SU-DHL-6 (cell line): ENCODE results near the gene FMNL3.

Experiments used
- EZH2phosphoT487 ChIP-seq: fragments of 200-600 bp; sonication (generic), shearing (Covaris generic); conservative IDR thresholded peaks from 2 replicates; pipeline ENCODE4 v1.6.1; 2018; ENCODE audit warnings: mild to moderate bottlenecking, antibody characterized with exemption, low read length, moderate library complexity, mixed read lengths
- TF ChIP-seq, protein P1 (sequence below): fragments of 200-600 bp; sonication (generic); IDR thresholded peaks from one replicate; pipeline ENCODE4 v1.5.1; 2017; ENCODE audit warnings: antibody characterized with exemption, mild to moderate bottlenecking, low read length, moderate library complexity; ENCODE audit not compliant: insufficient read depth, poor library complexity, severe bottlenecking

DNA sequence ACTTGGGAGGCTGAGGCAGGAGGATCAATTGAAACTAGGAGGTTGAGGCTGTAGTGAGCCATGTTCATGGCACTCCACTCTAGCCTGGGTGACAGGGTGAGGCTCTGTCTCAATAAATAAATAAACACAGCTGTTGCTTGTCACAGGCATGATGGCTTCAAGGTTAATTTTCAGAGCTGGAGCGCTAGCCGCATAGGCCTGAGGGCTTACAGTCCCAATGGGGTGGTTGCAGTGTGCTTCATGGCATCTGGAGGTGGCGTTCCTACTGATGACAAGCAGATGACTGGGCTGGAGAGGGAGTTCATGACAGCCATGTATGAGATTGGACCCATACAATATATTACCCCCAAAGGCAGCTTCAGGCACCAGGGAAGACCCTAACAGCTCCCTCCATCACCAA lies 1.6 kb upstream of the FMNL3 start:
- TF ChIP-seq, protein P1, sequence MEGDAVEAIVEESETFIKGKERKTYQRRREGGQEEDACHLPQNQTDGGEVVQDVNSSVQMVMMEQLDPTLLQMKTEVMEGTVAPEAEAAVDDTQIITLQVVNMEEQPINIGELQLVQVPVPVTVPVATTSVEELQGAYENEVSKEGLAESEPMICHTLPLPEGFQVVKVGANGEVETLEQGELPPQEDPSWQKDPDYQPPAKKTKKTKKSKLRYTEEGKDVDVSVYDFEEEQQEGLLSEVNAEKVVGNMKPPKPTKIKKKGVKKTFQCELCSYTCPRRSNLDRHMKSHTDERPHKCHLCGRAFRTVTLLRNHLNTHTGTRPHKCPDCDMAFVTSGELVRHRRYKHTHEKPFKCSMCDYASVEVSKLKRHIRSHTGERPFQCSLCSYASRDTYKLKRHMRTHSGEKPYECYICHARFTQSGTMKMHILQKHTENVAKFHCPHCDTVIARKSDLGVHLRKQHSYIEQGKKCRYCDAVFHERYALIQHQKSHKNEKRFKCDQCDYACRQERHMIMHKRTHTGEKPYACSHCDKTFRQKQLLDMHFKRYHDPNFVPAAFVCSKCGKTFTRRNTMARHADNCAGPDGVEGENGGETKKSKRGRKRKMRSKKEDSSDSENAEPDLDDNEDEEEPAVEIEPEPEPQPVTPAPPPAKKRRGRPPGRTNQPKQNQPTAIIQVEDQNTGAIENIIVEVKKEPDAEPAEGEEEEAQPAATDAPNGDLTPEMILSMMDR: no peak
- TF ChIP-seq EZH2phosphoT487: no peak
